Measurements from ENCODE around the gene NUDT2. TPM values are rescaled to one million over a fixed set of nuclear protein-coding genes. Genes with fewer than 3 reads are reported as not detected.

The NUDT2 gene
- total RNA-seq, 6 experiments from 2014 or later = 4.9 to 13.7 (median 11.2) TPM

- no peak for ATAC-seq
- no peaks in the 10 kb centered on the region for H3K27me3 ChIP-seq
- peak in 1 of 3 donors; percentile 25 for DNase-seq
- WGBS (ENCODE audit: insufficient coverage, low coverage, low lambda C conversion rate, missing lambda C conversion rate) = 96% methylated on average over 2 of the region's 3 CpGs
- no peak overlapping the region for H3K4me3 ChIP-seq
- no peak overlapping the region for H3K27ac ChIP-seq
- H3K9me3 ChIP-seq = no peaks in the 10 kb centered on the region
- H3K4me1 ChIP-seq = peaks cover 0 to 22% (median 2%) of the 10 kb centered on the region in 4 donors
- TF ChIP-seq CTCF (IDR thresholded peaks at IDR 0.05) = no peak
- no peak for TF ChIP-seq POLR2A (IDR thresholded peaks at IDR 0.05)
- no peaks in the 10 kb centered on the region for H3K36me3 ChIP-seq
- intact Hi-C loops (cut with DNase I) = no loop called here
Measured at GRCh38 chr9:34382879-34383278, 53.5 kb downstream of the NUDT2 start.

GRCh38 chr9:34383904-34384303, 54.5 kb downstream of the NUDT2 start:
- Histone ChIP-seq H3K36me3 (no peaks in the 10 kb centered on the region), H3K4me1 (peaks cover 0 to 21% (median 2%) of the 10 kb centered on the region in 4 donors), H3K9me3 (no peaks in the 10 kb centered on the region), H3K4me3 (no peak overlapping the region), H3K27ac (peak overlapping the region in 1 of 3 donors; percentile 29), H3K27me3 (no peaks in the 10 kb centered on the region)
- intact Hi-C loops (cut with DNase I) = no loop called here
- ATAC-seq (no peak), DNase-seq (no peak)
- 80% methylated on average over 3 of the region's 4 CpGs for WGBS (ENCODE audit: insufficient coverage, low coverage, low lambda C conversion rate, missing lambda C conversion rate)
- no peak for TF ChIP-seq POLR2A (IDR thresholded peaks at IDR 0.05)
- TF ChIP-seq CTCF (IDR thresholded peaks at IDR 0.05) = no peak

DNA sequence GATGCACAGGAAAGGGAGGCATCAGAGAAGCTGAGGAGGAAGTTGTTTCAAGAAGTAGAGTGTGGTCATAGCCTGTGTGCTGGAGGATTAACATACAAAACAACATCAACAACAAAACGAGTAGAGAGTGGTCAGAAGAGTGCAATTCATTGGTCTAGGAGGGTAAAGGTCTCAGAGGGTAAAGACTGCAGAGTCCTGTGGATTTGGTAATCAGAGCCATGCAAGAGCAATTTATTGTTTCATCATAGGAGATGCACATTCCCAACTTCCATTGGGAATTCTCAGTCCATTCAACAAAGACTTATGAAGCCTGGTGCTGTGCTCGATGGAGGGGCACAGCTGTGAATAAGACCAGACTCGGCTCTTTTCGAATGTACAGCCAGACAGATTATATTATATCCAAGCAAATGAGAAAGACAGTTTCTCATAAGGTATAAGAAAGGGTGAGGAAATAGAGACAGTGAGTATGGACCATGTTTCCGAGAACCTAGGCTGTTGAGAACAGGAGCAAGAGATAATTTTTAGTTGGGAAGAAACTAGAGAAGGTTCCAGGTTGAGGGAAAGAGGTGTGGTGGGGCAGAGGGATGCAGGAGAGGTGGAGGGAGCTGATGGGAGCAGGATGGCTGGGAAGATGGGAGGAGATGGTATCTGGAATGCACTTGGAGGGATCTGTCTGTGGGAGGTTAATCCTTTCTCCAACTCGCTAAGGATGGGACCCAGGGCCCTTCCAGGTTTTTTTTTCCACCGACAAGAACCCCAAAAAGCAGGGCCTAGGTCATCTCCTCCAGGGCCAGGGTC, 55.2 kb downstream of the NUDT2 start:
- intact Hi-C loops (cut with DNase I) = no loop called here
- H3K4me1 ChIP-seq = peaks cover 0 to 17% (median 2%) of the 10 kb centered on the region in 4 donors
- ATAC-seq = peak; percentile 6 to 41 (median 24)
- no peaks in the 10 kb centered on the region for H3K9me3 ChIP-seq
- TF ChIP-seq POLR2A (IDR thresholded peaks at IDR 0.05) (no peak), CTCF (IDR thresholded peaks at IDR 0.05) (no peak)
- WGBS (ENCODE audit: insufficient coverage, low coverage, low lambda C conversion rate, missing lambda C conversion rate) = 56% methylated on average over 5 of the region's 7 CpGs
- no peak overlapping the region for H3K4me3 ChIP-seq
- peak in 1 of 3 donors; percentile 40 for DNase-seq
- H3K27me3 ChIP-seq = no peaks in the 10 kb centered on the region
- peak overlapping the region in 1 of 3 donors; percentile 29 for H3K27ac ChIP-seq
- H3K36me3 ChIP-seq = no peaks in the 10 kb centered on the region

DNA sequence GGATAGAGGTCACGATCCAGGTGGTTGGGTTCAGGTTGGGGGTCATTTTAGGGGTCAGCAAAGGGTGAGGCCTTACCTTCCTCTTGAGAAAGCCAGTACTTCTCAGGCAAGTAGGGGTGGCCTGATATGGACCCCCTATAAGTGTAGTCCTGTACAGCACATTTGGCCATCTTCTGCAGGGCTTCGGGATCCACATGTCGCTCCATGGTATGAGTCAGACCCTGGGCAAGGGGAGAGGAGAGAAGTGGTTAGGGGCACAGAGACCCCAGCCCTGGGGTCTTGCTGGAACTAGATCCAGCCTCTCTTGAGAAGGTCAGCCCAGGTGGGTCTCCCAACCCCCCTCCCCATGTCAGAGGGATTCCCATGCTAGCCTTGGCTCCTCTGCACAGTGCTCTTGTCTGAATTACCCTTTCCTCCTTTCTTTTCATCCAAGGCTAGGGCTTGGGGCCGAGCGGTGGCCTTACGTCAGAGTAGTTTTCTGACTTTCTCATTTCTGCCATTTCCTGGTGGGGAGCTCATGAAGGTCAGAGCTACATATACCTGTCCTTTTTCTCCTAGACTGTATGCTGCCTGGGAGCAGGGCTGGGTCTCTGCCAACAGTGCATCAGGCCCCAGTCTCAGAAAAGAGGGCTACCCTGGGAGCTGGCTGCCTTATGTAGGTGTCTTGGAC, 56.3 kb downstream of the NUDT2 start:
- DNase-seq (peak in 1 of 3 donors; percentile 23), ATAC-seq (no peak)
- H3K9me3 ChIP-seq = no peaks in the 10 kb centered on the region
- intact Hi-C loops (cut with DNase I) = no loop called here
- TF ChIP-seq POLR2A (IDR thresholded peaks at IDR 0.05) = no peak
- TF ChIP-seq CTCF (IDR thresholded peaks at IDR 0.05) = no peak
- H3K4me3 ChIP-seq = no peak overlapping the region
- H3K4me1 ChIP-seq = peaks cover 0 to 10% (median 0%) of the 10 kb centered on the region in 4 donors
- no peaks in the 10 kb centered on the region for H3K36me3 ChIP-seq
- H3K27ac ChIP-seq = no peak overlapping the region
- 94% methylated on average over 3 of the region's 6 CpGs for whole genome bisulfite sequencing (ENCODE audit: insufficient coverage, low coverage, low lambda C conversion rate, missing lambda C conversion rate)
- no peaks in the 10 kb centered on the region for H3K27me3 ChIP-seq
